Fibroblast of mammary gland (primary cell): ENCODE data around the gene TNFRSF17.
A peak's percentile ranks its signal among the peaks of the same experiment; 100 is the strongest.
"Not testable (repeated sequence)": the region's sequence is repeated elsewhere in the genome, so short reads cannot be mapped to it uniquely, and the experiment has no call there.

Experiments used
- DNase-seq: peaks from one replicate; pipeline ENCODE4 v3.0.0-alpha.2; 2010; ENCODE audit warnings: low read depth
- H3K4me3 ChIP-seq: 2 replicates; pipeline ENCODE4 v1.5.1; 2011; ENCODE audit warnings: low read depth, mild to moderate bottlenecking, low read length, moderate library complexity; ENCODE audit not compliant: control insufficient read depth
- TF ChIP-seq, protein P1 (sequence below): conservative IDR thresholded peaks from 2 replicates; pipeline ENCODE4 v1.5.1; 2011; ENCODE audit warnings: low read depth, low read length, inconsistent platforms; ENCODE audit not compliant: control insufficient read depth, insufficient read depth

TNFRSF17 gene

DNA sequence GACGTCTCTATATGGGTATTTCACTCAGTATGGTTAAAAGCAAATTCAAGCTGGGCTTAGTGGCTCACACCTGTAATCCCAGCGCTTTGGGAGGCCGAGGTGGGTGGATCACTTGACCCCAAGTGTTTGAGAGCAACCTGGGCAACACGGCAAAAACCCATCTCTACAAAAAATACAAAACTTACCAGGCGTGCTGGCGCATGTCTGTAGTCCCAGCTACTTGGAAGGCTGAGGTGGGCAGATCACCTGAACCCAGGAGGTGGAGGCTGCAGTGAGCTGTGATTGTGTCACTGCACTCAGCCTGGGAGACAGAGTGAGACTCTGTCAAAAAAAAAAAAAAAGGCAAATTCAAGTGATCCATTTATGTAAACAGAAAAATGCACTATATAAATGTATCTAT is 1.3 kb upstream of the TNFRSF17 start:
- TF ChIP-seq, protein P1, sequence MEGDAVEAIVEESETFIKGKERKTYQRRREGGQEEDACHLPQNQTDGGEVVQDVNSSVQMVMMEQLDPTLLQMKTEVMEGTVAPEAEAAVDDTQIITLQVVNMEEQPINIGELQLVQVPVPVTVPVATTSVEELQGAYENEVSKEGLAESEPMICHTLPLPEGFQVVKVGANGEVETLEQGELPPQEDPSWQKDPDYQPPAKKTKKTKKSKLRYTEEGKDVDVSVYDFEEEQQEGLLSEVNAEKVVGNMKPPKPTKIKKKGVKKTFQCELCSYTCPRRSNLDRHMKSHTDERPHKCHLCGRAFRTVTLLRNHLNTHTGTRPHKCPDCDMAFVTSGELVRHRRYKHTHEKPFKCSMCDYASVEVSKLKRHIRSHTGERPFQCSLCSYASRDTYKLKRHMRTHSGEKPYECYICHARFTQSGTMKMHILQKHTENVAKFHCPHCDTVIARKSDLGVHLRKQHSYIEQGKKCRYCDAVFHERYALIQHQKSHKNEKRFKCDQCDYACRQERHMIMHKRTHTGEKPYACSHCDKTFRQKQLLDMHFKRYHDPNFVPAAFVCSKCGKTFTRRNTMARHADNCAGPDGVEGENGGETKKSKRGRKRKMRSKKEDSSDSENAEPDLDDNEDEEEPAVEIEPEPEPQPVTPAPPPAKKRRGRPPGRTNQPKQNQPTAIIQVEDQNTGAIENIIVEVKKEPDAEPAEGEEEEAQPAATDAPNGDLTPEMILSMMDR: no peak
- no peak overlapping the region for H3K4me3 ChIP-seq
- no peak for DNase-seq

DNA sequence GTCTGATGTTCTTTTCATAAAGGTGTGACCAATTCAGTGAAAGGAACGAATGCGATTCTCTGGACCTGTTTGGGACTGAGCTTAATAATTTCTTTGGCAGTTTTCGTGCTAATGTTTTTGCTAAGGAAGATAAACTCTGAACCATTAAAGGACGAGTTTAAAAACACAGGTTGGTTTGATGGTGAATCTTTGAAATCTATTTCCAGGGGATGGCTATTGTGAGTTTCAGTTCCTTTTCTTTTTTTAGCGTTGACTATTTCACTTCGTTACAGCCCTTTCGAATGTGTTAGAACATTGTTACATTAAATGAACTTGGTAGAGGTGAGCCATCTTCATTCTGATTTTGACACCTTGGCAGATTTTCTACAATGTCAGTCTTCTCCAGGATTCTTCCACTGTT is 1.2 kb downstream of the TNFRSF17 start:
- DNase-seq: no peak
- TF ChIP-seq, protein P1: no peak
- H3K4me3 ChIP-seq: no peak overlapping the region

DNA sequence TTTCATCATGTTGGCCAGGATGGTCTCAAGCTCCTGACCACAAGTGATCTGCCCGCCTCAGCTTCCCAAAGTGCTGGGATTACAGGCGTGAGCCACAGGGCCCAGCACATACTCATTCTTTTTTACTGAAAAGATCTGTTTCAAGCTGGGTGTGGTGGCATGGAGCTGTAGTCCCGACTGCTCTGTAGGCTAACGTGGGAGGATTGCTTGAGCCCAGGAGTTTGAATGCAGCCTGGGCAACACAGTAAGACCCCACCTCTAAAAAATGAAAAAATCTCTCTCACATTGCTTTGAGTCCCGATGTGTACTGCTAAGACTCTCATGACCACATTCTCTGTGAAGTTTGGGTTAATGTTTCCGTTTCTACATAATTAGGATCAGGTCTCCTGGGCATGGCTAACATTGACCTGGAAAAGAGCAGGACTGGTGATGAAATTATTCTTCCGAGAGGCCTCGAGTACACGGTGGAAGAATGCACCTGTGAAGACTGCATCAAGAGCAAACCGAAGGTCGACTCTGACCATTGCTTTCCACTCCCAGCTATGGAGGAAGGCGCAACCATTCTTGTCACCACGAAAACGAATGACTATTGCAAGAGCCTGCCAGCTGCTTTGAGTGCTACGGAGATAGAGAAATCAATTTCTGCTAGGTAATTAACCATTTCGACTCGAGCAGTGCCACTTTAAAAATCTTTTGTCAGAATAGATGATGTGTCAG is 2.3 kb downstream of the TNFRSF17 start:
- no peak overlapping the region for H3K4me3 ChIP-seq
- DNase-seq: no peak
- TF ChIP-seq, protein P1: no peak

DNA sequence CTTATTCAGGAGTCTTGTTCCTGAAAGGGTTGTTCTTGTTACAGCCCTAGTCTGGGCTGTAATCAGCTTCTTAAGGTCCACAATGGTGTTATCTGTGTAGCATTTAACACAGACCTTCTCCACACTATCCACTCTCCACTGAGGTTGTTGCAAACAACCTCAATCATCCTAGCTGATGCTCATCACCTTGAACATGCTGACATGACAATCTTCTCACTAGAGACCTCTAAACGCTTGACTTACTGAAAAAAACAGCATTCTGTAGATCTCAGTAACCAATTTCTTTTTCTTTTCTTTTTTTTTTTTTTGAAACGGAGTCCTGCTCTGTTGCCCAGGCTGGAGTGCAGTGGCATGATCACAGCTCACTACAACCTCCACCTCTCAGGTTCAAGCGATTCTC is 3.6 kb downstream of the TNFRSF17 start:
- TF ChIP-seq, protein P1: no peak
- no peak for DNase-seq
- no peak overlapping the region for H3K4me3 ChIP-seq

DNA sequence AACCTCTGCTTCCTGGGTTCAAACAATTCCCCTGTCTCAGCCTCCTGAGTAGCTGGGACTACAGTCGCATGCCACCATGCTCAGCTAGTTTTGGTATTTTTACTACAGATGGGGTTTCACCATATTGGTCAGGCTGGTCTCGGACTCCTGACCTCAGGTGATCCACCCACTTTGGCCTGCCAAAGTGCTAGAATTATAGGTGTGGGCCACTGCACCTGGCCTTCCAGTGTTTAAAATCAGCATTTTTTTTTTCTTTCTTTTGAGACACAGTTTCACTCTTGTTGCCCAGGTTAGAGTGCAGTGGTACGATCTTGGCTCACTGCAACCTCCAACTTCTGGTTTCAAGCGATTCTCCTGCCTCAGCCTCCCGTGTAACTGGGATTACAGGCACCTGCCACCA is 5.3 kb downstream of the TNFRSF17 start:
- not testable (repeated sequence) for DNase-seq, H3K4me3 ChIP-seq

DNA sequence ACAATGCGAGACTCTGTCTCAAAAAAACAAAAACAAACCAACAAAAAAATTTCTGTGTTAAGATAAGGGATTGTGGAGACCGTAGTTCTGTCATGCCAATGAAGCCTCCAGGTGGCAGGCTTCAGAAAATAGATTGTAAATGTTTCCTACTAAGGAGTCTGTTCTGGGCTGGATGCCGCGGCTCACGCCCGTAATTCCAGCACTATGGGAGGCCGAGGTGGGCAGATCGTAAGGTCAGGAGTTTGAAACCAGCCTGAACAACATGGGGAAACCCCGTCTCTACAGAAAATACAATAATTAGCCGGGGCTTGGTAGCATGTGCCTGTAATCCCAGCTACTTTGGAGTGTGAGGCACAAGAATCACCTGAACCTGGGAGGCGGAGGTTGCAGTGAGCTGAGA is 7.1 kb downstream of the TNFRSF17 start:
- no peak overlapping the region for H3K4me3 ChIP-seq
- DNase-seq: peak; percentile 38
- TF ChIP-seq, protein P1: peak; percentile 29

DNA sequence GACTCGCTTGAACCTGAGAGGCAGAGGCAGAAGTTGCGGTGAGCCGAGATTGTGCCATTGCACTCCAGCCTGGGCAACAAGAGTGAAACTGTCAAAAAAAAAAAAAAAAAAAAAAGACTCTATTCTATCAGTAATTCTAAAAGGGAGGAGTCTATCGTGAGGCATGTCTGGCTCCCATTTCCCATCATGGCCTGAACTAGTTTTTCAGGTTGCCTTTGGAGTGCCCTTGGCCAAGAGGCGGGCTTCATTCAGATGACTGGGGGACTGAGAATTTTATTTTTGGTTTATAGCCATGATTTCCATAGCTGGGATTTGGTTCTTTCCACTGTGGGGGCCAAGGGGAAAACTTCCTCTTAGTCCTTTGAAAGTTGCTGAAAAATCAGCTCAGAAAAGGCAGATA is 8.1 kb downstream of the TNFRSF17 start:
- TF ChIP-seq, protein P1: no peak
- no peak overlapping the region for H3K4me3 ChIP-seq
- no peak for DNase-seq
